ENCODE data around the gene GAS2.

GAS2 gene

DNA sequence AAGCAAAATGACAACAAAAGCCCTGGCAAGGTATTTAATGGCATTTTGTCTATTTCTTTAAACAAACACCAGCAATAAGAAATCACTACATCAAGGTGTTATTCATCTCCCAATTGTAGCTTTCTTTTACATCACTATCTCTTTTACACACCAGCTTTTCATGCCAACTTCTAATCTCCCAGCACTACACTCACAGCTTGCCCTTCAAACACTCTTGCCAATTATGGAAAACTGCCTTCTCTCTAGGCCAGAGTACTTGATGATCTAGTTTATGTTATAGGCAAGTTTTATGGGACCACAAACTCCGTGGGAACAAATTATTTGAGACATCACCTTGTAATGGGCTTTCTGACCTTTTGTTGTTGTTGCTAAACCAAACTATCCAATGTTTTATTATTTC lies 101.9 kb downstream of the GAS2 start:
- TF ChIP-seq, protein P1, sequence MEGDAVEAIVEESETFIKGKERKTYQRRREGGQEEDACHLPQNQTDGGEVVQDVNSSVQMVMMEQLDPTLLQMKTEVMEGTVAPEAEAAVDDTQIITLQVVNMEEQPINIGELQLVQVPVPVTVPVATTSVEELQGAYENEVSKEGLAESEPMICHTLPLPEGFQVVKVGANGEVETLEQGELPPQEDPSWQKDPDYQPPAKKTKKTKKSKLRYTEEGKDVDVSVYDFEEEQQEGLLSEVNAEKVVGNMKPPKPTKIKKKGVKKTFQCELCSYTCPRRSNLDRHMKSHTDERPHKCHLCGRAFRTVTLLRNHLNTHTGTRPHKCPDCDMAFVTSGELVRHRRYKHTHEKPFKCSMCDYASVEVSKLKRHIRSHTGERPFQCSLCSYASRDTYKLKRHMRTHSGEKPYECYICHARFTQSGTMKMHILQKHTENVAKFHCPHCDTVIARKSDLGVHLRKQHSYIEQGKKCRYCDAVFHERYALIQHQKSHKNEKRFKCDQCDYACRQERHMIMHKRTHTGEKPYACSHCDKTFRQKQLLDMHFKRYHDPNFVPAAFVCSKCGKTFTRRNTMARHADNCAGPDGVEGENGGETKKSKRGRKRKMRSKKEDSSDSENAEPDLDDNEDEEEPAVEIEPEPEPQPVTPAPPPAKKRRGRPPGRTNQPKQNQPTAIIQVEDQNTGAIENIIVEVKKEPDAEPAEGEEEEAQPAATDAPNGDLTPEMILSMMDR (IDR thresholded peaks at IDR 0.05; ENCODE audit: low read depth, low read length) = no peak

DNA sequence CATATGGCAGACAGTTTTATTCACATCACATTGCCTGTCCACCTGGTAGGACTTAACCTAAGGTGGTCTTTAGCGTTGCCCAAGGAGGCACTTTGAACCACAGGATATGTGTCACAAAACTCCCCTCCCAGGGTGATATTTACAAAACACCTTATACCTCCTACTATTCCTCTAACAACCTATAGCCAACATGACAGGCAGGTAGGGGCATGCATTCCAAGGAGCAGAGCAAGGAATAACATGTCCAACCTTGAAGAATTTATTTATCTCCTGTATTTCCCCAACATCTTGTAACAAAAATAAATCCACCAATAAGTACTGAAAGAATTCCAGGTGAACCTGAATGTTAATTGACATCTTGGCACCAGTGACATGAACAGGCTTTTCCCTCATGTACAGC lies 102.7 kb downstream of the GAS2 start:
- DNase-seq (ENCODE audit: extremely low read depth, low read depth) = no peak
- TF ChIP-seq, protein P1 (IDR thresholded peaks at IDR 0.05; ENCODE audit: low read depth, low read length) = no peak

More for the DNA sequence above, 101.9 kb downstream of the GAS2 start:
- no peak for DNase-seq (ENCODE audit: extremely low read depth, low read depth)

DNA sequence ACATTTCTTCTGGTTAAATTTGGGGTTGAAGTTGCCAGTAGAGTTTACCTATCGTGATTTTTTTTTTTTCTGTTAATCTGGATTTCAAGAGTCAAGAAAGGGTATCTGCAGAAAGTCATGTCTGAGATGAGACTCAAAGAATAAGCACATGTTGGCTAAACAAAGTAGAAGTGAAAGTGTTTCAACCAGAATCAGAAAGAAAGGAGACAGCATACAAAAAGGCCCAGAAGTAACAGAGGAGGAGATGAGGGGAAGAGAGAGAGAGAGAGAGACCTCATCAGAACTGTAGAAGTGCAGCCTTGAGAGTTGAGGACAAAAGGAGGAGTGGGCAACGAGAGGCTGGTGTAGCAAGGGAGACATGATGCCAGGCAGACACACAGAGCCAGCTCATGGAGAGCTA lies 108.3 kb downstream of the GAS2 start:
- TF ChIP-seq, protein P1 (IDR thresholded peaks at IDR 0.05; ENCODE audit: low read depth, low read length) = no peak
- no peak for DNase-seq (ENCODE audit: extremely low read depth, low read depth)

DNA sequence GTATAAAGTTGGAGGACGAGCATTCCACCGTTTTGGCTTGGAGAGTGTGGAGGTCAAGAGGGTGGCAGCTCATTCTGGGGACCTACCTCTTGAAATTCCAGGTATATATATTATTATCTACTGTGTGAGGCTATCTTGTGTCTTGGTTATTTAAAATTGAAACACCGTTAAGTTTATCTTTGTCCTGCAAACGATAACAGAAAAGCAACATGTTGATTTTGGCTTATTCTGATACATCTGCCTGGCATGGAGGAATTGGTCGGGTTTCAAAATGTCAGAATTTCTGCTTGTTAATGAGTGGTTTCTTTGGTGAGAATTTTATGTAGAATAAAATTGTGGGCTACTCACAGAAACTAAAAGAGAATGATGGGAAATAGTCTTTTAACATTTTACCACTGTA lies 108.8 kb downstream of the GAS2 start:
- no peak for DNase-seq (ENCODE audit: extremely low read depth, low read depth)
- TF ChIP-seq, protein P1 (IDR thresholded peaks at IDR 0.05; ENCODE audit: low read depth, low read length) = no peak

DNA sequence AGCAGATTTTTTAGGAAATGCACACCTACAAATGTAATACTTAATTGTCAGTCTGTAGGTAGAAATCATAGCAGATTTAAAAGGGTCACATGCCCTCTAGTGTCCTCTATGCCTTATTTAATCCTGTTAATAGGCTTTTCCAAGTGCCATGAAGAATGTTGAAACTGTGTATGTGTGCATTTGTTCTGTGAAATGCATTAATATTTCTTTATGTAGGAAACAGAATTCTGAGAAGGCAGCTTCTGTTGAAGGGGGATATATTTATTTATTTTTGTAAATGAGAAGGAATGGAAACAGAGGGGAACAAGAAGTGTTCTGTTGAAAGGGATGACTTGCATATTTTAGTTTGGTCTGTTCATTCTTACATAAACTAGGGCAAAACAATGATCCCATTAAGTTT lies 112.2 kb downstream of the GAS2 start:
- TF ChIP-seq, protein P1 (IDR thresholded peaks at IDR 0.05; ENCODE audit: low read depth, low read length) = no peak
- no peak for DNase-seq (ENCODE audit: extremely low read depth, low read depth)

DNA sequence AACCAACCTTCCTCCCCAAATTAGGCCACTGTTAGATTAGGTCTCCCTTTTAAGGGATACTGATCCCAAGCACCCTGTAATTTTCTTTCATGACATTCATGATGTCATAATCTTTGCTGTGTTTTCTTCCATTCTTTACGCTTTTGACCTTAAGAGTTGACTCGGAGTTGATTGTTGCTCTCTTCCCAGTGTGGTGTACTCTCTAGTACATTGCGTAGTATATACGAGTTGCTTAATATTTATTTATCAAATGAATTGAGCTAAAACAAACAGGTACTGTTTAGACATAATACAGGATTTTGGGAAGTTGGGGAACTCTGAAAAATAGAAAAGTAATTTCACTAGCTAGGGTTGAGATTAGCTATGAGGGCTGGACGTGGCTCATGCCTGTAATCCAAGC lies 113.4 kb downstream of the GAS2 start:
- TF ChIP-seq, protein P1 (IDR thresholded peaks at IDR 0.05; ENCODE audit: low read depth, low read length) = no peak
- DNase-seq (ENCODE audit: extremely low read depth, low read depth) = no peak

DNA sequence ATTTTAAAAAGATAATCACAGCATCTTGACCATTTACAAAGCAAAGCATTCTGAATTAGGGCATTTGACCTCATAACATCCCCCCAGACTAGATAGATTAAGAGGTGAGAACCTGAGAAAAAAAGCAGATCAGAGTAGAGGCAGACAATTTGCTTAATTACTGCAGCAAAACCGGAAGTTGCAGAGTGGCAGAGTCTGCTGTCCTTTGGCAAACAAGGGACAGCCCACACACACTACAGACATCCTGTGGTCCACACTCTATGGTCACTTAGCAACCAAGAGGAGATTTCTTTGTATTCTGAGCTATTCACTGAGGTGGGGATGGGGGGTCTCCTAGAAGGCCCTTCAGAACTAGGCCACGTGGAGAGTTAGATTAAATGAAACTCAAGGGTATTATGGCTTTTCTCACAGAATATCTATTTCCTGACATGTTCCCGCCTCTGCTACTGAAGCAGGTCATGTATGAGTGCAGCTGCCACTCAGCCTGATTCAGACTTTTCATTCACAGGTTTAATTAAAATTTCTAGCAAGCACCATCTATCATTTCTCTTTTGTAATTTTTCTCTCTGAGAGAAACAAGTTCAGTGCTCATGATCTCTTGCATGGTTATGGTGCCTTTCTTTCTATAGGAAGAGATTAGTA lies 114.7 kb downstream of the GAS2 start:
- TF ChIP-seq, protein P1 (IDR thresholded peaks at IDR 0.05; ENCODE audit: low read depth, low read length) = no peak
- DNase-seq (ENCODE audit: extremely low read depth, low read depth) = no peak

Data from AG09319 (cell line).